ENCODE data around the gene ASB13.

Gene ASB13

GRCh38 chr10:5607594-5607993 is 58.8 kb downstream of the ASB13 start:
- TF ChIP-seq GATA1 (IDR thresholded peaks at IDR 0.05; ENCODE audit: low read depth, low read length) (no peak), POLR2A (IDR thresholded peaks at IDR 0.05; ENCODE audit: low read length) (no peak)
- DNase-seq: no peak

GRCh38 chr10:5606864-5607263 is 59.5 kb downstream of the ASB13 start:
- DNase-seq: no peak
- TF ChIP-seq GATA1 (IDR thresholded peaks at IDR 0.05; ENCODE audit: low read depth, low read length): no peak
- no peak for TF ChIP-seq POLR2A (IDR thresholded peaks at IDR 0.05; ENCODE audit: low read length)

GRCh38 chr10:5606321-5606720 is 60.1 kb downstream of the ASB13 start:
- TF ChIP-seq GATA1 (IDR thresholded peaks at IDR 0.05; ENCODE audit: low read depth, low read length) (no peak), POLR2A (IDR thresholded peaks at IDR 0.05; ENCODE audit: low read length) (no peak)
- no peak for DNase-seq

- DNase-seq: no peak
- TF ChIP-seq GATA1 (IDR thresholded peaks at IDR 0.05; ENCODE audit: low read depth, low read length) (no peak), POLR2A (IDR thresholded peaks at IDR 0.05; ENCODE audit: low read length) (no peak)
Observed at GRCh38 chr10:5604961-5605360, 61.4 kb downstream of the ASB13 start.

- TF ChIP-seq GATA1 (IDR thresholded peaks at IDR 0.05; ENCODE audit: low read depth, low read length) (no peak), POLR2A (IDR thresholded peaks at IDR 0.05; ENCODE audit: low read length) (no peak)
- no peak for DNase-seq
Observed at GRCh38 chr10:5604236-5604925, 62.0 kb downstream of the ASB13 start.

- TF ChIP-seq POLR2A (IDR thresholded peaks at IDR 0.05; ENCODE audit: low read length): no peak
- TF ChIP-seq GATA1 (IDR thresholded peaks at IDR 0.05; ENCODE audit: low read depth, low read length): no peak
- DNase-seq: no peak
Observed at GRCh38 chr10:5603848-5604170, 62.6 kb downstream of the ASB13 start.

GRCh38 chr10:5603091-5603847 is 63.1 kb downstream of the ASB13 start:
- TF ChIP-seq POLR2A (IDR thresholded peaks at IDR 0.05; ENCODE audit: low read length) (no peak), GATA1 (IDR thresholded peaks at IDR 0.05; ENCODE audit: low read depth, low read length) (no peak)
- no peak for DNase-seq

GRCh38 chr10:5601826-5602495 is 64.4 kb downstream of the ASB13 start:
- TF ChIP-seq GATA1 (IDR thresholded peaks at IDR 0.05; ENCODE audit: low read depth, low read length): no peak
- no peak for TF ChIP-seq POLR2A (IDR thresholded peaks at IDR 0.05; ENCODE audit: low read length)
- no peak for DNase-seq

GRCh38 chr10:5600908-5601307 is 65.5 kb downstream of the ASB13 start:
- TF ChIP-seq GATA1 (IDR thresholded peaks at IDR 0.05; ENCODE audit: low read depth, low read length) (no peak), POLR2A (IDR thresholded peaks at IDR 0.05; ENCODE audit: low read length) (no peak)

GRCh38 chr10:5599613-5600520 is 66.5 kb downstream of the ASB13 start:
- TF ChIP-seq GATA1 (IDR thresholded peaks at IDR 0.05; ENCODE audit: low read depth, low read length) (no peak), POLR2A (IDR thresholded peaks at IDR 0.05; ENCODE audit: low read length) (no peak)
- DNase-seq: no peak

More at GRCh38 chr10:5600908-5601307, 65.5 kb downstream of the ASB13 start:
- no peak for DNase-seq

- no peak for DNase-seq
Observed at GRCh38 chr10:5598085-5598690, 68.2 kb downstream of the ASB13 start.

GRCh38 chr10:5596611-5597341 is 69.6 kb downstream of the ASB13 start:
- TF ChIP-seq POLR2A (IDR thresholded peaks at IDR 0.05; ENCODE audit: low read length) (no peak), GATA1 (IDR thresholded peaks at IDR 0.05; ENCODE audit: low read depth, low read length) (no peak)

More at GRCh38 chr10:5598085-5598690, 68.2 kb downstream of the ASB13 start:
- TF ChIP-seq POLR2A (IDR thresholded peaks at IDR 0.05; ENCODE audit: low read length) (no peak), GATA1 (IDR thresholded peaks at IDR 0.05; ENCODE audit: low read depth, low read length) (no peak)

More at GRCh38 chr10:5596611-5597341, 69.6 kb downstream of the ASB13 start:
- no peak for DNase-seq

All from erythroblast (primary cell).